ENCODE data around the gene SPINT2.

Gene SPINT2

DNA sequence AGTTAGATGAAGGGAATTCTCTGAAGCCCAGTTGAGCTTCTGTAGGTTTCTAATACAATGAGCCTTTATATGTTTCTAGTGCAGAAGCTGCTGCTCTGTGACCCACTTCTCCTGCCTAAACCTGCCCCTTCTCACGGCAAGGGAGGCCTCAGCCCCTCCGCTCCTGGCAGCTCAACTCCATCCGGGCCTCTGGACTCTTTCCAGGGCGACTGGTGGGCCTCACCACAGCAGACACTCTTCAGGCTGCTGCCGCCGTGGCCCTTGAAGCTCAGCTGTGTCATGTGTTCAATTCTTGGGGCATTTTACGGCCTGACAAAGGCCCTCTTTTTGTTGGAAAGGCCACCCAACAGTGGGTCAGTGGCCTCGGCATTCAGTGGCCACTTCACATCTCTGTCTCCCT lies 29.7 kb downstream of the SPINT2 start:
- no peak for DNase-seq (ENCODE audit: low read depth in 2 of 2)

DNA sequence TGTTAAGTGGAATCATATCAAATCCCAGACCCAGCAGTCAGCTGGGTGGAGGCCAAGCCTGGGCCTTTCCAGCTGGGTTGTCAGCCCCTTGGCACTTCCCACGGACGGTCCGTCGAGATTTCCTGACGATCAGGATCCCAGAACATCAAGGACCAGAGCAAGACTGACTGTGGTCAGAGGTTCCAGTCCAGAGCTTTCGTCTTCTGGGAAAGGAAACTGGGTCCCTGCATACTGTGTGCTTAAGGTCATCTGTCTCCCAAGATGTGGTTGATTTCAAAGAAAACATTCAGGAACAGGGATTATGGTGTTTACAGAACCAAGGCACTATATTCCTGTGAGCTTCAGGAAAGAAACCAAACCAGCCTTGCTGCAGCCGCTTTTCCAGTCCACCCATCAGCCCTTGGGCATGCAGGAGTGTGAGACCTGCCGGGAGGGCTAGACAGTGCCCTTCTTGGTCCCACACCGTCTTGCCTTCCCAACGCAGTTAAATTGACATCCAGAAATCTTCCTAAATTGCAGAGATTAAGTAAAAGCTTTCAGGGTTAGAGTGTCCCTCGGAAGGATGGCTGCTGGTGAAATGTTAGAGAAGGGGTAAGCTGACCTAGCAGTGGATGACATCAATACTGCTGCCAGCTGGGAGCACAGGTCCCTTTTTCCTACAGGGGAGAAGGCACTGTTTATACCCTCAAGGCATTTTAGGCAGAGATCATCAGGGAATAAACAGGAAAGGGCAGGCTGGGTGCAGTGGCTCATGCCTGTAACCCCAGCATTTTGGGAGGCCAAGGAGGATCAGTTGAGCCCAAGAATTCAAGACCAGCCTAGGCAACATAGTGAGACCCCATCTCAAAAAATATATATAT lies 34.7 kb downstream of the SPINT2 start:
- DNase-seq (ENCODE audit: low read depth in 2 of 2): no peak

DNA sequence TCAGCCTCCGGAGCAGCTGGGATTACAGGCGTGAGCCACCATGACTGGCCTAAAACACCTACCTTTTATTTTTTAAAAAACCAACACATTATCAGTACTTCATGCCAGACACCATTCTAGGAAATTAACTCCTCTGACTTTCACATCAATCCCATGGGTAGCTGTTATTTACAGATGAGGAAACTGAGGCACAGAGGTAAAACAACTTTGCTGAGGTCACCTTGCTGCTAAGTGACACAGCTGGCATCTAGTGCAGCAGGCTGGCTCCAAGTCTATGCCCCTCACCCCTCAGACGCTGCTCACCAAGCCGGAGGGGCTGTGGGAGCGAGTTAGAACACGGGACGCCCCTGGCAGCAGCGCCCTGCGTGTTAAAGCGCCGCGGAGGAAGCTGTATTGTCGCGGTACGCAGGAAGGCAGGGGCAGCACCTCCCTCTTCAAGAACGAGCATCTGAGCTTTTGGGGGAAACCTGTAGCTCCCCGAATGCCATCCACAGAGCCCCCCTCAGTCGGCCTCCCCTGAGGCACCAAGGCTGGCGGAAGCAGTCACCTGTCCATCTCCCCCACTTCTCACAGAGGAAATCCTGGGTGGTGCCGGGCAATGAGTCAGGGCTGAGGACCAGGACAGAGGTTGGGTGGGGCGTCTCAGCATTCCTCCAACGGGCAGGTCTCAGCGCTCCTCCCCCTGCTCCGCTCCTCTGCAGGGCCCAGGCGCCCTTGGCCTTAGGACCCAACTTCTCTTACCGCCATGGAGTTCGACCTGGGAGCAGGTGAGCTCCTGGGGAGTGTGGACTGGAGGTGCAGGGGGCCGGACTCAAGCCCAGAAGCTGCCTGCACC lies 39.4 kb downstream of the SPINT2 start, which contains the start of gene C19orf33:
TSS of gene C19orf33 (plus strand) at position 735 of the 835 bp plus-strand sequence. CDS start at position 746, 11 bp downstream.
- no peak for DNase-seq (ENCODE audit: low read depth in 2 of 2)

DNA sequence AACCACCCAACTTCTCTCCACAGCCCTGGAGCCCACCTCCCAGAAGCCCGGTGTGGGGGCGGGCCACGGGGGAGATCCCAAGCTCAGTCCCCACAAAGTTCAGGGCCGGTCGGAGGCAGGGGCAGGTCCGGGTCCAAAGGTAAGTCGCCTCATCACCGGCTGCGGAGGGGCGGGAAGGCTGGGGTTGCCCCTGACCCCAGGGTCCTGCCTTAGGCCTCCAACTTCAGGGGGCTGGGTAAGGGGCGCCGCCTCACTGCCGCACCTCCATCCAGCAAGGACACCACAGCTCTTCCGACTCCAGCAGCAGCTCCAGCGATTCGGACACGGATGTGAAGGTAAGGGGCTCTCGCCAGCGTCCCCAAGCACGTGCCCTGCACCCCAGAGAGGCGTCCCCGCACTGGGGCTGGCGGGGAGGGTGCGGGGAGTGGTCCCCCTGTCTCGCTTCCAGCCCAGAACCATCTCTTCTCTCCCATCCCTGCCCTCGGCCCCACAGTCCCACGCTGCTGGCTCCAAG lies 40.0 kb downstream of the SPINT2 start:
- DNase-seq (ENCODE audit: low read depth in 2 of 2): no peak

DNA sequence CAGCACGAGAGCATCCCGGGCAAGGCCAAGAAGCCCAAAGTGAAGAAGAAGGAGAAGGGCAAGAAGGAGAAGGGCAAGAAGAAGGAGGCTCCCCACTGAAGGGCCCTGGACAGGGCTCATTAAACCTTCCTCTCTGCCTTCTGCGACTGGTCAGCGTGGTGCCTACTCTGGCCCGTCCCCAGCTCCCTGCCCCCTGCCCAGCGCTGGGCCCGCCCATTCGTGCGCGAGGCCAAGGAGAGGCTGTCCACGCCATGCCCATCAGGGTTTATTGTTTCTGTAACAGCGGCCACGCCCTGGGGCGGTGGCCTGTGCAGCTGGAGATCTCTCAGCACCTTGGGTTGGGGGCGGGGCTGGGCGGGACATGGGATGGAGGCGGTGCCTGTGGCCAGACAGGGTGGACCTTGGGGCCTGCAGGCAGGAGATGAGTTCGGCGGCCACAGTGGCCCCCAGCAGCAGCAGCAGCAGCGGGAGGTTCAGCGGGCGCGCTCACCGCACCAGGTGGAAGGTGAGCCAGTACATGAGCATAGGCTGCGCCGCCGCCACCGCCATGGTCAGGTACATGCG lies 40.6 kb downstream of the SPINT2 start:
- no peak for DNase-seq (ENCODE audit: low read depth in 2 of 2)

DNA sequence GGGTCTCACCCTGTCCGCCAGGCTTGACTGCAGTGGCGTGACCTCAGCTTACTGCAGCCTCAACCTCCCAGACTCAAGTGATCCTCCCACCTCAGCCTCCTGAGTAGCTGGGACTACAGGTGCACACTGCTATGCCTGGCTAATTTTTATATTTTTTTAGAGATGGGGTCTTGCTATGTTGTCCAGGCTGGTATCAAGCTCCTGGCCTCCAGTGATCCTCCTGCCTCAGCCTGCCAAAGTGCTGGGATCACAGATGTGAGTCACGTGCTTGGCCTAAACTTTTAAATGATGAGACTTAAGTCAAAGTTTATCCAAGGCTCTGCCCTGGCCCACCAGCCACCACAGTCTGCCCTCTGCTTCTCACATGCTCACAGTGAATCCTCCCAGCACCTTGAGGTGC lies 41.9 kb downstream of the SPINT2 start:
- DNase-seq (ENCODE audit: low read depth in 2 of 2): no peak

DNA sequence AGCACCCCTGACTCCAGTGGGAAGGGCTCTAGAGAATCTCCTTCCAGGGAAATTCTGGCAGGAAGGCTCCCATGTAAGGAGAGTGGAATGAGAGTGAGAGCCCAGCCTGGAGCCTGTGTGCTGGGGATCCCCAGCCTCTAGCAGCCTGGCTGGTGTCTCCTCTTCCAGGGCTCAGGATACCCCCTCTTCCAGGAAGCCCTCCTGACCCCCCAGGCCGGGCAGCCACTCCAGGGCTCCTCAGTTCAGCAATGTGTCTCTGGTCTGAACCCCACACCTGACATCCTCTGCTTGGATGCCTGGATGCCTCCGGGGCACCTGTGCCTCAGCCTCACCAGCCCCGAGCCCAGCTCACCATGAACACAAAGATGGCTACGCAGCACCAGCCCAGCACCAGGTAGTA lies 42.7 kb downstream of the SPINT2 start:
- no peak for DNase-seq (ENCODE audit: low read depth in 2 of 2)

DNA sequence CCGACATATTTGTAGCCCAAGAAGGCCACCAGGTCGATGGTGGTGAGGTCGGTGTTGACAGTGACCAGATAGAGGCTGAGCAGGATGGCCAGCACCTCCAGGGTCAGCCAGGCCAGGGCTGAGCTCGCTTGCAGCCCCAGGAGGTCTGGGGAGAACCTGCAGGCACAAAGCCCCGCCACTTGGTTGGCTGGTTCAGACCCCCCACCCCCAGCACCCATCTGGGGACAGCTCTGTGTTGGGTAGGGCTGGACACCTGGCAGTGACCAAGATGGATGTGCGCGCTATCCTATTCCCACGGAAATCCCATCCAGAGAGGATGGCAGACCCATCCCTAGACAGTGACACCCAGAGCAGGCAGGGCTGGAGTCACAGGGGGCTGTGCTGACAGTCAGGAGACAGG lies 43.2 kb downstream of the SPINT2 start:
- no peak for DNase-seq (ENCODE audit: low read depth in 2 of 2)

DNA sequence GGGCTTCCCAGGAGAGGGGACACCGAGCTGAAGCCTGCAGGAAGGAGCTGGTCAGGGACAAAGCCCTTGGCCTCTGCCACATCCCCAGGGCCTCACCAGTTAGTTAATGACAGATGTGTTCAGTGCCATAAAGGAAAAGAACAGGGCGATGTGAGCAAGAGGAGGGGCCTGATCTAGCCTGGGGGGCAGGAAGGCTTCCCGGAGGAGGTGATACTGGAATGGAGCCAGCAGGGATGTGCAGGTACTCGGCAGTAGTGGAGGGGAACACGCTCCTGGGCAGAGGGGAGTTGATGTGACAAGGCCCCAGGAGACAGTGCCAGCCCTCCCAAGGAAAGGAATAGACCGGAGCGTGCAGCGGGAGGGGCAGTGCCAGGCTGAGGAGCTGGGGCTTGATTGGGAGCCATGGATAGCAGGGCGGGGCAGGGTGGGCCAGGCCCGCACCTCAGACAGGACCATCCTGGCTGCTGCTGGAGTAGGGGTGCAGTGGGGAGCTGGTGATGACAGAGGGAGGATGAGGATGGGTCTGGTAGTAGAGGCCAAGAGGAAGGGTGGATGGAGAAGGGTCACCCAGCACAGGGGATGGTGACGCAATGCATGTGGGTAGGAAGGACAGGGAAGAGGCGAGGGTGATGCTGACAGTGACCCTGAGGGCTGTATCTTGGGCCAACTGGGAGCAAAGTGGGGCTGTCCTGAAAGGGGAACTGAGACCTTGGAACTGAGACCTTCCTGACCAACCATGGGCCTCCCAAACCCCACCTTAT lies 43.8 kb downstream of the SPINT2 start:
- no peak for DNase-seq (ENCODE audit: low read depth in 2 of 2)

DNA sequence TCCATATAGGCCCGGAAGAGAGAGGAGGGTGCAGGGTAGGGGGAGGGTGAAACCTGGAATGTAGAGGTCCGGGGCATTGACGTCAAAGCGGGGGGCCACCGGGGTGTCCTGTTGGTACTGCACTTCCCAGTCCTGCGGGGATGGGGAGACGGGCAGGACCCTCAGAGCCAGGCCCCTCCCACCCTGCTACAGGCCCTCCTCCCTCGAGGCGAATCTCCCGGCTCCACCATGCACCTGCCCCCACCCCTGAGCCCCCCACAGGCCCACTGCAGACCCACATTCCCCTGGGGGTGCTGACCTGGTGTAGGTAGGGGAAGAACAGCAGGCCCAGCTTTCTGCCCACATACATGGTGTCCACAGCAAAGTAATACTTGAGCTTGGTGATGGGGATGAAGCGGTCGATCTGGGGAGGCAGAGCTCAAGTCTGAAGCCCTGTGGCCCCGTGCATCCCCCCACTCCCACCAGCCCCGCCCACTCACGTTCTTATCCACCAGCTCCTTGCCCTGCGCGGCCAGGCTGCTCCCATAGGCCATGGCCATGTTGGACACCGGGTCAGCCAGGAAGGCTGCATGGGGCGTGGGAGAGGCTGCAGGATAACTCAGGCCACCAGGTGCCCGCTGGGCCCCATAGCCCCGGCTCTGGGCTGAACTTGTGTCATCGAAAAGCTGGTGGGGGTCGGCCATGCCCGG lies 44.7 kb downstream of the SPINT2 start:
- no peak for DNase-seq (ENCODE audit: low read depth in 2 of 2)

DNA sequence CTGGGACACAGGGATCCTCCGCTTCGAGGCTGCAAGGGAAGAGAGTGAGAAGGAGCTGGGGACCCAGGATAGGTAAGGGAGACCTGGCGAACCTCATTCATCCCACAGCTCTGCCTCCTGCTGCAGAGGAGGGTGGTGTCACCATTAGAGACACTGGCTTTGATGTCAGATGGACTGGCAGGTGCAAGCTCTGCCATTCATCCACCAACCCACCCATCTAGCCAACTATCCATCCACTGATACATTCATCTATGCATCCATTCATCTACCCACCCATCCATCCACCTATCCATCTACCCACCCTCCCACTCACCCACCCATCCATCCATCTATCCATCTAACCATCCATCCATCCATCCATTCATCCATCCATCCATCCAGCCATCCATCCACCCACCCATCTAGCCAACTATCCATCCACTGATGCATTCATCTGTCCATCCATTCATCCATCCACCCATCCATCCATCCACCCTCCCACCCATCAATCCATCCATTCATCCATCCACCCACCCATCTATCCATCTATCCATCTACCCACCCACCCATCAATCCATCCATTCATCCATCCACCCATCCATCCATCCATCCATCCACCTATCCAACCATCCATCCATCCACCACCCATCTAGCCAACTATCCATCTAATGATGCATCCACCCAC lies 45.4 kb downstream of the SPINT2 start:
- DNase-seq (ENCODE audit: low read depth in 2 of 2): no peak

DNA sequence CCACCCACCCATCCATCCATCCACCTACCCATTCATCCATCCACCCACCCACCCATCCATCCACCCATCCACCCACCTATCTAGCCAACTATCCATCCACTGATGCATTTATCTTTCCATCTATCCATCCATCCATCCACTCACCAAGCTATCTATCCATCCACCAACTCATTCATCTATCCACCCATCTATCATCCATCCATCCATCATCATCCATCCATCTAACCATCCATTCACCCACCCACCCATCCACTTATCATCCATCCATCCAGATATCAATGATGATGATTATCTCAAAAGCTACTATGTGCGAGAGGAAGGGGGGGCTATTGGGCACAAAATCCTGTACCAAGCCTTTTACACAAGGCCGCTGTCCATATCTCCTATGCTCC lies 45.9 kb downstream of the SPINT2 start:
- no peak for DNase-seq (ENCODE audit: low read depth in 2 of 2)

DNA sequence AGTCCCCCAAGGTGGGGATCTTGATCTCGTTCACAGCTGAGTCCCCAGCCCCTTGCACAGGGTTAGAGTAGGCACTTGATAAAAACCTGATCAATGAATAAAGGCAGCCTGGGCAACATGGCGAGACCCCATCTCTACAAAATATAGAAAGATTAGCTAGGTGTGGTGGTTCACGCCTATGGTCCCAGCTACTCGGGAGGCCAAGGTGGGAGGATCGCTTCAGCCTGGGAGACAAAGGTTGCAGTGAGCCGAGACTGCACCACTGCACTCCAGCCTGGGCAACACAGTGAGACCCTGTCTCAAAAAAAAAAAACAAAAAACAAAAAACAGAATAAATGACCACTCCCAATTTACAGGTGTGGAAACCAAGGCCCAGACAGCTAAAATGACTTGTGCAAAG lies 46.6 kb downstream of the SPINT2 start:
- no peak for DNase-seq (ENCODE audit: low read depth in 2 of 2)

DNA sequence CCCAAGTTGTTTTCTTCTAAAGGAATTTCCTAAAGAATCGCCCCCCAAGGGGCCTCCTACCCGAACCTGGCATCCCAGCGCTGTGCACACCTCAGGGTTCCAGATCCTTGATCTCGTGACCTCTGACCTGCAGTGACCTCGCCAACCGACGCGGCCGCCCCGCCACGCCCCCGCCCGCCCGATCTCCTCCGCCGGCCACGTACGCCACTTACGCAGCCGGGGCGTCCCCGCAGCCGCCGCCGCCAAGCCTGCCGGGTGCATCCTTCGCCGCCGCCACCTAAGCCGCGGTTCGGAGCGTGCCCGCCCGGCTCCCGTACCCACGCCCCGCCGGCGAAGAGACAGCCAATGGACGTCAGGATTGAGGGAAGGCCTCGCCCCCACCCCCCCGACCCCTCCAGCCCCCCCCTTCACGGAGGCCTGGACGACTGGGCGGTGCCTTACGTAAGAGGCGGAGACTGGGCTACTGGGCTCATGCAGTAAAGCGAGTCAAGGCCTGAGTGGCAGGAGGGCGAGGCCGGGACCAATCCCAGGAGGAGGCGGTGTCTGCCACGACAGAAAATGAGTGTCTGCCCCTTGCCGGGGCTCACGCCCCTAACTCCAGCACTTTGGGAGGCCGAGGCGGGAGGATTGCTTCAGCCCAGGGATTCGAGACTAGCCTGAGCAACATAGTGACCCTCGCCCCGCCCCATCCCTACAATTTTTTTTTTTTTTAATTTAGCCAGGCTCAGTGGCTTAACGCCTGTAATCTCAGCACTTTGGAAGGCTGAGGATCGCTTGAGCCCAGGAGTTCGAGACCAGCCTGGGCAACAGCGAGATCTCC lies 51.5 kb downstream of the SPINT2 start, which contains the start of gene YIF1B:
TSS of gene YIF1B (minus strand) at position 291 of the 820 bp plus-strand sequence. CDS start at position 261, 30 bp downstream.
- peak; percentile 88 to 90 for DNase-seq (ENCODE audit: low read depth in 2 of 2)

DNA sequence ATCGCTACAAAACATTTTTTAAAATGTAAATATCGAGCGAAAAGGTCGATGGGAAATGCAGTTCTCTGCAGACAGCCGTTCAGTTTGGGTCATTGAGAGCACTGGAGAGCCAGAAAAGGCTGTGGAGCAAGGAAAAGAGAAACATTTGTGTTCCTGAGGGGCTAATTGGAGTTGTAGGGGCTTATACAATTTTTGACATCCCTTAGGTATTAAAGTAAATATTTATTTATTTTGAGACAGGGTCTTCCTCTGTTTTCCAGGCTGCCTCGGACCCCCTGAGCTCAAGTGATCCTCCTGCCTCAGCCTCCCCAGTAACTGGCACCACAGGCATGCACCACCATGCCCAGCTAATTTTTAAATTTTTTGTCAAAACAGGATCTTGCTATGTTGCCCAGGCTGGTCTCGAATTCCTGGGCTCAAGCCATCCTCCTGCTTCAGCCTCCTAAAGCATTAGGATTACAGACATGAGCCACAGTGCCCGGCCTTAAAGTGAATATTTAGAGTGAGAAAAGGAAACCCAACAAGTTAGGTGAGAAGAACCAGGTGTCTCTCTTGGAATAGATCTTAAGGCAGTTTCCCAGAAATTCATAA lies 52.2 kb downstream of the SPINT2 start:
- no peak for DNase-seq (ENCODE audit: low read depth in 2 of 2)

DNA sequence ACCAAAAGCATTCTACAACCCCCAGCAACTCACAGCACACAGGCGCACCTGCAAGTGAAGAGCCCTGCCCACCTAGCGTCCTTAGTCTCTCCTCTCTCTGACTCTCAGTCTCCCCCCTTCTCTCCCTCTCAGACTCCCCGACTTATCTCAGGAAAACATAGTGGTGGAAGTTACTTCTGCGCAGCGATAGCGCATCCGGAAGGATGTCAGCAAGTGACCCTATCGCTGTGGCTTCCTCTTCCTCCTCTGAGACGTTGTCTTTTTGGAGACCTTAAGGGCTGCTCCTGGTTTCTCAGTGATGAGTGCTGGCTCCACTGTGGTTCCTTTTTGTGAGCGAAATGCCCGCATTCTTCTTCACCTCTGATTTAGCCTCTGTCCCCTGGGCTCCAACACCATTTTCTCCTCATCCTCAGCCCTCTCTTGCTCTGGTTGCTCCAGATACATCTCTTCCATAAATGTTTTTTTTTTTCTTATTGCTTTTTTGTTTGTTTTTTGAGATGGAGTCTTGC lies 52.8 kb downstream of the SPINT2 start:
- no peak for DNase-seq (ENCODE audit: low read depth in 2 of 2)

DNA sequence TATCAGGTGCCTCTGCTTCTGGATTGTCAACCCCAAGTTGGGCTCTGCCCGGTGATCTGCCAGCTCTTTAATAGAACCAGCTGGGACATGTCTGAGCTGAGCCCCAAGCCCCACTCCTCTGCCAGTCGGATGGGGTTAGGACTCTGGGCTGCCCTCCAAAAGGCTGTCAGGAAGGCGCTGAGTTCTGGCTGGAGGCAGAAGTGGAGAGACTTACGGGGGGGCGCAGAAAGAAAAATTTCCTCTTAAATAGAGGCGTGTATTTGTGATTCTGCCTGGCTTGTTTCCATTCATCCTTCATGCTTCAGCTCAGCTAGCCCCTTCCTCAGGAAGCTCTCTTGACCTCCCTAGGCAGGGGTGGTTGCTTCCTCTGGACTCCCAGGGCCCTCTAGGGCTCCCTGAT lies 54.3 kb downstream of the SPINT2 start:
- no peak for DNase-seq (ENCODE audit: low read depth in 2 of 2)

DNA sequence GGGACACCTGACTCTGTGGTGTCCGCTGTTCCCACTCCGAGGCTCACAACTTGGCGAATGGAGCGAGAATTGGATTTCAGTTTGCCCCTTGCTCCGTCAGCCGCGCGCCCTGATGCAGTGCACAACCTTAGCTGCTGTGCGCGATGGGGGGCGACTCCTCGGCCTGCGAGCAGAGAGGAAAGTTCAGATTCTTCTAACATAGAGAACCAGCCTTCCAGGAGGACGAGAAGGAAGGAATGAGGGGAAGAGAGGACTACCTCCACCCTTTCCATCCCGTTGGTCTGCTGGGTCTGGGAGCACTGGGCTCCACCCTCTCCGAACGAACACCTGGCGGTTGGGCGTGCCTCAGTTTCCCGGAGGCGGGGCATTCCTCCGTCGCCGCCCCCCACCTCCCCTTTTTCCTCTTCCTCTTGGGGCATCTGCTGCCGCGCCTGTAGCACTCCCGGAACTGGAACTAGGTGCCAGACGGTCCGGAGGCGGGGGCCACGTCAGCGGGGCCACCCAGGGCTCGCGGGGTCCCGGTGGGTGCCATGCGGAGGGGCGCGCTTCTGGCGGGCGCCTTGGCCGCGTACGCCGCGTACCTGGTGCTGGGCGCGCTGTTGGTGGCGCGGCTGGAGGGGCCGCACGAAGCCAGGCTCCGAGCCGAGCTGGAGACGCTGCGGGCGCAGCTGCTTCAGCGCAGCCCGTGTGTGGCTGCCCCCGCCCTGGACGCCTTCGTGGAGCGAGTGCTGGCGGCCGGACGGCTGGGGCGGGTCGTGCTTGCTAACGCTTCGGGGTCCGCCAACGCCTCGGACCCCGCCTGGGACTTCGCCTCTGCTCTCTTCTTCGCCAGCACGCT lies 55.3 kb downstream of the SPINT2 start, which contains the start of gene KCNK6:
TSS of gene KCNK6 (plus strand) at position 425 of the 838 bp plus-strand sequence. CDS start at position 531, 106 bp downstream.
- DNase-seq (ENCODE audit: low read depth in 2 of 2): no peak
